Measurements from ENCODE around the gene TAAR6.
"Not testable (repeated sequence)": the region's sequence is repeated elsewhere in the genome, so short reads cannot be mapped to it uniquely, and the experiment has no call there.

TAAR6 gene

GRCh38 chr6:132590362-132590761, 20.2 kb downstream of the TAAR6 start:
- no peak for DNase-seq

GRCh38 chr6:132592855-132593254, 22.7 kb downstream of the TAAR6 start:
- DNase-seq: no peak

- no peak for DNase-seq
Observed at GRCh38 chr6:132596201-132596600, 26.1 kb downstream of the TAAR6 start.

- DNase-seq: no peak
Observed at GRCh38 chr6:132598473-132598872, 28.4 kb downstream of the TAAR6 start.

- DNase-seq: not testable (repeated sequence)
Observed at GRCh38 chr6:132600900-132601299, 30.8 kb downstream of the TAAR6 start.

GRCh38 chr6:132604635-132605152, 34.6 kb downstream of the TAAR6 start:
- no peak for DNase-seq

GRCh38 chr6:132607544-132608233, 37.6 kb downstream of the TAAR6 start:
- no peak for DNase-seq

GRCh38 chr6:132611616-132612015, 41.5 kb downstream of the TAAR6 start:
- DNase-seq: no peak

GRCh38 chr6:132612449-132613108, 42.5 kb downstream of the TAAR6 start:
- DNase-seq: peak in 1 of 2 donors; percentile 27

- peak in 1 of 2 donors; percentile 14 for DNase-seq
Observed at GRCh38 chr6:132614554-132614953, 44.4 kb downstream of the TAAR6 start.

- no peak for DNase-seq
Observed at GRCh38 chr6:132616677-132617076, 46.6 kb downstream of the TAAR6 start.
